ENCODE data around the gene UBXN11.

The UBXN11 gene

GRCh38 chr1:26346274-26347033, 40.0 kb upstream of the UBXN11 start:
- no peak overlapping the region for H3K4me3 ChIP-seq (replicated peaks in 1 of 2; ENCODE audit: low read depth in 2 of 2, low read length in 2 of 2)
- no peak for DNase-seq (ENCODE audit: low read depth in 2 of 2)
- TF ChIP-seq CTCF (IDR thresholded peaks at IDR 0.05; ENCODE audit: low read depth, low read length), result no peak

DNA sequence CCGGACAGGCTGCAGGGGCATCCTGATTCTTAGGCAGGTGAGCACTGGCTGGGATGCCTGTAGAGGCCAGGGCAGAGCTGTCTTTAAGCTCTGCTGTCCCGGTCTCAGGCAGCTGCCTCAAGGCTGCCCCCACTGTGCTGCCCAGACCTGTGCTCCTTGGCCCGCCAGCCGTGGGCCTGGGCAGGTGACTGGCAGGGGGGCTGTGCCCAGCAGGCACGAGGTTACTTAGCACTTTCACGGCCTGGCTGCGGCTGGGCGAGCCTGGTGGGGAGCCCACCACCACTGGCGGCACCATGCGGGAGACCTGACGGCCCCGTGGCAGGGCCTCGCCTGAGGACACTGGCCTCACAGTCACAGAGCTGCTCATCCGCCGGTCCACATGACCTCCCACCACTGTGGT, 39.3 kb upstream of the UBXN11 start:
- no peak for DNase-seq (ENCODE audit: low read depth in 2 of 2)
- no peak overlapping the region for H3K4me3 ChIP-seq (replicated peaks in 1 of 2; ENCODE audit: low read depth in 2 of 2, low read length in 2 of 2)
- TF ChIP-seq CTCF (IDR thresholded peaks at IDR 0.05; ENCODE audit: low read depth, low read length), result no peak

GRCh38 chr1:26344147-26344920, 37.9 kb upstream of the UBXN11 start:
- no peak overlapping the region for H3K4me3 ChIP-seq (replicated peaks in 1 of 2; ENCODE audit: low read depth in 2 of 2, low read length in 2 of 2)
- DNase-seq (ENCODE audit: low read depth in 2 of 2), result no peak
- TF ChIP-seq CTCF (IDR thresholded peaks at IDR 0.05; ENCODE audit: low read depth, low read length), result no peak

DNA sequence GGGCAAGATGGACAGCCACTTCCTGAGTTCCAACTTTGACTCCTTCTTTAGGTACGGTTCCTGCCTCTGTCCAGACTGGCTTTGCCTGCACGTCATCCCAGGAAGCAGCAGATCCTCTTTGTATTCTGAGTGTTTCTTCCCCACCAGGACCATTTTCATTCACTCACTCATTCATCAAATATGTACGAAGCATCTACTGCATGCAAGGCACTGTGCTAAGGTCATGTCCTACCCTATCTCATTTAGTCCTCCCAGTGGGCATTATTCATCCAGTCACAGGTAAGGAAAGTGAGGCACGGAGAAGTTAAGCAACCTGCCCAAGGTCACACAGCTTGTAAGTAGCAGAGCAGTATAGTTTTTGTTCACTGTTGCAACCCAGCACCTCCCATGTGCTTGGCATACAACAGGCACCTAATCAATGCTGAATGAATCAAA, 33.6 kb upstream of the UBXN11 start:
- no peak for TF ChIP-seq CTCF (IDR thresholded peaks at IDR 0.05; ENCODE audit: low read depth, low read length)
- no peak for DNase-seq (ENCODE audit: low read depth in 2 of 2)
- no peak overlapping the region for H3K4me3 ChIP-seq (replicated peaks in 1 of 2; ENCODE audit: low read depth in 2 of 2, low read length in 2 of 2)

- no peak overlapping the region for H3K4me3 ChIP-seq (replicated peaks in 1 of 2; ENCODE audit: low read depth in 2 of 2, low read length in 2 of 2)
- no peak for TF ChIP-seq CTCF (IDR thresholded peaks at IDR 0.05; ENCODE audit: low read depth, low read length)
- DNase-seq (ENCODE audit: low read depth in 2 of 2), result no peak
Measured at GRCh38 chr1:26338670-26339069, 32.2 kb upstream of the UBXN11 start.

DNA sequence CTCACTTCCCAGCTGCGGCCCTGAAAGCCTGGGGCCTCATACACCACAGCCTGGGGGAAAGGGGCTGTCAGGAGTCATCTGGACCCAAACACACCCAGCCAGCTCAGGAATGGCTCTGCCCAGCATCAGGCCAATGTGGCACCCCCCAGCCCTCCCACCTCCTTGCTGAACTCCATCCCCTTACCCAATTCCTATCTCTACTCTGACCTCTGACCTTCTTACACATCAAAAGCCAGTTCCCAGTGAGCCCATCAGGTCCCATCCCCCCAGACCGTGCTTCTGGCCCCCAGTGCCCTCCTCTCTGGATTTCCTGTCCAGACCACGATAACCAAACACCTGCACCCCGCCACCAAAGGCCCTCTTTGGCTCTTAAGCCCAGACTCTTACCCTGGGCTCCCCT, 31.2 kb upstream of the UBXN11 start:
- no peak for DNase-seq (ENCODE audit: low read depth in 2 of 2)
- H3K4me3 ChIP-seq (replicated peaks in 1 of 2; ENCODE audit: low read depth in 2 of 2, low read length in 2 of 2), result no peak overlapping the region
- no peak for TF ChIP-seq CTCF (IDR thresholded peaks at IDR 0.05; ENCODE audit: low read depth, low read length)

Data from cardiac fibroblast (primary cell).